ENCODE data around the gene ZNF652.
A peak's percentile ranks its signal among the peaks of the same experiment; 100 is the strongest.
"Not testable (repeated sequence)": the region's sequence is repeated elsewhere in the genome, so short reads cannot be mapped to it uniquely, and the experiment has no call there.

ZNF652 gene

DNA sequence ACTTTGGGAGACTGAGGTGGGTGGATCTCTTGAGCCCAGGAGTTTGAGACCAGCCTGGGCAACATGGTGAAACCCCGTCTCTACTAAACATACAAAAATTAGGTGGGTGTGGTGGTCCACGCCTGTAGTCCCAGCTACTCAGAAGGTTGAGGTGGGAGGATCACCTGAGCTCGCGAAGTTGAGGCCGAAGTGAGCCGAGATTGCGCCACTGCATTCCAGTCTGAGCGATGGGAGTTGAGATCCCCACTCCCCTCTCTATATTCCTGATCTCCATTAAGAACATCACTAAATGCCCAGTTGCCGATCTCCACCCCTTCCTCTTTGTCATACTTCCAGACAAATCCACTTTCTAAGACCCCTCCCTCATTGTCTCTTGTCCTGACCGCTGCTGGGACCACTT, 24.3 kb upstream of the ZNF652 start:
- DNase-seq (ENCODE audit: low read depth): no peak

DNA sequence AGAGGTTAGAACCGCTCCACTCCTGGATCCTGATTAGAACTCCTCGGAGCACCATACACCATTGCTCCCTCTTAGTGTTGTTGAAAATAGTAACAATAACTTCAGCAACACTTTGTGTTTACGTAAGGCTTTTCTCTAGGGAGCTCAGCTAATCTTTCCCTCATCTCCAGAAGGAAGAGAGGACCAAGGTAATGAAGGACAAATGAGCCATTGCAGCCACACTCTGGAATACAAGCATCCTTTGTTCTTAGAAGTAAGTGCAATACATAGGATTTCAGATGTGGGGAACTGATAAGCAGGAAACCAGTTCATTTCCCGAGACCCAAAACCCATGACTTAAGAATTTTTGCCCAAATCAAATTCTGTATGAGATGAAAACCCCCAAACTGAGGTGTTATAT, 22.9 kb upstream of the ZNF652 start:
- DNase-seq (ENCODE audit: low read depth): no peak

DNA sequence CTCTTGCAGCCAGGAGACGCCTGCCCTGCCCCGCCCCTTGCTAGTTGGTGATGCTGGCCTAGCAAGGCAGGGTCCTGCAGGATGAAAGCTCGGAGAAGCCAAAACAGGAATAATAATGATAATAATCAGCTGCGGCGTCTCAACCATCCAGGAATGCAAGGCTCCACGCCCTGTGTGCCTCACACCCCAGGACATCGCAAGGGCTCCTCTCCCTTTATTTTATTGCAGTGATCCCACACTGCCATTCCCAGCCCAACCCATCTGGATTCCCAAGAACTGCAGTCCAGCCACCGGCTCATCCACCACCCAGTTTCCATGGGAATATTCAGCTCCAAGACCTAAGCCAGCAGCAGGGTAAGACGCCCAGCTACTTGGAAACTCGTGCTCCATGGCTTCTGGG, 21.0 kb upstream of the ZNF652 start:
- DNase-seq (ENCODE audit: low read depth): no peak

DNA sequence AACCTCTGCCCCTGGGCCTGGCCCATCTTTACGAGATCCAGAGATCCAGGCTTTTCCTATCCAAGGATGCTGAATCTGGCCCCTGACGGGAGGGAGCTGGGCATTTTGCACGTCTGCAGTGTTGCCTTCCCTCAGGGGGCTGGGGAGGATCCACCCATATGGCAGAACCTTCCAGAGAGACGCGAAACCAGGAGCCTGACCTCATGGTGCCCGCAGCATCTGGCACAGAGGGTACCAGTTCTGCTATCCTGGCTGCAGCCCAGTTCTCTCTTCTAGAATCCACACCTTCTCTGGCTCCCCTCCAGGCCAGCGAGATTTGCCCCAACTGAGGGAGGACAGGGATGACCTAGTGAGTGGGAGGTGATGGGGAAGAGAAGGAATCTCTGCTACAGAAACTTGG, 20.5 kb upstream of the ZNF652 start:
- DNase-seq (ENCODE audit: low read depth): no peak

DNA sequence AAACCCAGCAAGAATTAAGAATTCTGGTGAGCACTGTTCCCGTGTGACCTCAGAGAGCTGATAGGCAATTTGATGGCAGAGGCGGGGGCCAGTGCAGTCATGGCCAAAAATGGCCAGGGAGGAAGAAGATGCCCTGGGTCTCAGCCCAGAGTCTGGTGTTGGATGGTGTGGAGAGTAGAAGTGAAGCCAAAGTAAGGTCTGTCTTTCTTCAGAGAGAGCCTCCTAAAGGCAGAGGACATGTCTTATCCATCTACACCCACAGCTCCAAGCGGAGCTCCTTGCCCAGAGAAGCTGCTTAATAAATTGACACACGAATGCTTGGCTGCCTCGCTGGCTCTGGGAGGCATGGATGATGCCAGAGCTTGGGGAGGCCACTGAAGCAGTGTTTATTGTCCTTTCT, 19.7 kb upstream of the ZNF652 start:
- DNase-seq (ENCODE audit: low read depth): no peak

DNA sequence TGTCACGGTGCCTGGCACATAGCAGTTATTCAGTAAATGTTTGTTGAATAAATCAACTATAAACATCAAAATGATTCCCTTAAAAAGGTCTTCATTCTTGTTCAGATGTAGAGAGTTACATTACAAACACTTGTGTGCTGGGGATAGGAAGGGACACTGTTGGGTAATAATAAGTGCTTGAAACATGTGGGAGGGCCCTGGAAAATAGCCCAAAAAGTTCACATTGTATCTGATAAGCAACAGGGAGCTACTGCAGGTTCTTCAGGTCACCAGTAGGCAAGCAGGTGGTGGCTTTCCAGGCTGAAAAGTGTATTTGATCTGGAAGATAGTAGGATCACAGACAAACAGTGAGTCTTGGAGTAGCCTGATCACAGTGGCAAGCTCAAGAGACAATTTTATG, 19.0 kb upstream of the ZNF652 start:
- peak; percentile 21 for DNase-seq (ENCODE audit: low read depth)

DNA sequence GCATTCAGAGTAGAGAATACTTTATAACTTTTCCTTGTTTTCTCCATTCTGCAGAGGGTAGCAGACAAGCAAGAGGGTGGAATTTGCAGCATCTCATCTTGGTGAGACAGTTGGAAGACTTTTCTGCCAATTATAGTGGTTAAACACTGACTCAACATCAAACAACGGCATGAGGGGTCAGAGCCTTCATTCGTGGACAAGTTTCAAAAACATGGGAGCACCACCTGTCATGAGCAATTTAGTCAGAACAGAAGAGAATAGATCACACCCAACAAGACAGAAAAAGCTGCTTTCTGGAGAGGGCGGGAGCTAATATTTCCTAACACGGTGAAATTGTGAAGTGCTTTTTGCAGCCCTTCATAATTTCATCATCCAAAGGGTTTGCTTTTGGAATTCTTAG, 17.9 kb upstream of the ZNF652 start:
- no peak for DNase-seq (ENCODE audit: low read depth)

DNA sequence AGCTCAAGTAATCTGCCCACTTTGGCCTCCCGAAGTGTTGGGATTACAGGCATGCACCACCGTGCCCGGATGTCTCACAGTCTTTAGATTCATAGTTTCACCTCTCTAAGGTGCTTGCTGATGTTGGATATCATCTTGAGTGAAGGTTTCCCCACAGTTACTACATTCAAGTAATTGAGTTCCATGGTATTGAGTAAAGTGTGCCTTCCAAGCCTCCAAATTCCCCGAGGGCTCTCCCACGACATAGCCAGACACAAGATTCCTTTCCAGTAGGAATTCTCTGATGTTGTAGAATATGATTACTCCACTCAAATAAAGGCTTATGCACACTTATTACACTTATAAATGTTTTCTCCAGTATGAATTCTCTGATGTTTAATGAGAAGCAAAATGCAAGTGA, 16.3 kb upstream of the ZNF652 start:
- no peak for DNase-seq (ENCODE audit: low read depth)

DNA sequence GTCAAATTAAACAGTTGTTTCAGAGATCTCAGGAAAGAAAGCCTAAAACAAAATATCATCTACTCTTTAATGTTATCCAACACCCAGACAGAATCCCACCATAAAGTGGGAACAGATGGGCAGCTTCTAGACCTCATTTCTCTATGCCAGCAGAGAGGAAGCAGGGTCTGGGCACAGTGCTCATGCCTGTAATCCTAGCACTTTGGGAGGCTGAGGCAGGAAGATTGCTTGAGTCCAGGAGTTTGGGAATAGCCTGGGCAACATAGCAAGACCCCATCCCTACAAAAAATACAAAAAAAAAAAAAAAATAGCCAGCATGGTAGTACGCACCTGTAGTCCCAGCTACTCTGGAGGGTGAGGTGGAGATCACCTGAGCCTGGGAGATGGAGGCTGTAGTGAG, 13.5 kb upstream of the ZNF652 start:
- no peak for DNase-seq (ENCODE audit: low read depth)

DNA sequence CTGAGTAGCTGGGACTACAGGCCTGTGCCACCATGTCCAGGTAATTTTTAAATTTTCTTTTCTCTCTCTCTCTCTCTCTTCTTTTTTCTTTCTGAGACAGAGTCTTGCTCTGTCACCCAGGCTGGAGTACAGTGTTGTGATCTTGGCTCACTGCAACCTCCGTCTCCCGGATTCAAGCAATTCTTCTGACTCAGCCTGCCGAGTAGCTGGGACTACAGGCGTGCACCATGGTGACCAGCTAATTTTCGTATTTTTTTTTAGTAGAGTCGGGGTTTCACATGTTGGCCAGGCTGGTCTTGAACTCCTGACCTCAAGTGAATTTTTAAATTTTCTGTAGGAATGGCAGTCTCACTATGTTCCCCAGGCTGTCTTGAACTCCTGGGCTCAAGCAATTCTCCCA, 11.1 kb upstream of the ZNF652 start:
- DNase-seq (ENCODE audit: low read depth): no peak

DNA sequence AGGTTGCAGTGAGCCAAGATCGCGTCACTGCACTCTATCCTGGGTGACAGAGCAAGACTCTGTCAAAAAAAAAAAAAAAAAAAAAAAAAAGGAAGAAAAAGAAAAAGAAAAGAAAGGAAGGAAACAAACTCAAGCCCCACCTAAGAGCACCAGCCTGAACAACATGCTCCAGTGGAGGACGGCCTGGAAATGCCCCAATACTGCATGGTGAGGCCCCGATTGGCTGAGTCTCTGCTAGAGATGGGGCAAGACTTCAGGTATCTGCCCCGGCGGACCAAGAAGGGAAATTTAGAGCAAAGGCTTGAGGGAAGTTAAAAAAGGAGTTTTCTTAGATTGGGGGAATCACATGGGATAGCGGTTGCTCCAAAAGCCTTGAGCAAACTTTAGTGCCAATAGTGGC, 10.4 kb upstream of the ZNF652 start:
- no peak for DNase-seq (ENCODE audit: low read depth)

DNA sequence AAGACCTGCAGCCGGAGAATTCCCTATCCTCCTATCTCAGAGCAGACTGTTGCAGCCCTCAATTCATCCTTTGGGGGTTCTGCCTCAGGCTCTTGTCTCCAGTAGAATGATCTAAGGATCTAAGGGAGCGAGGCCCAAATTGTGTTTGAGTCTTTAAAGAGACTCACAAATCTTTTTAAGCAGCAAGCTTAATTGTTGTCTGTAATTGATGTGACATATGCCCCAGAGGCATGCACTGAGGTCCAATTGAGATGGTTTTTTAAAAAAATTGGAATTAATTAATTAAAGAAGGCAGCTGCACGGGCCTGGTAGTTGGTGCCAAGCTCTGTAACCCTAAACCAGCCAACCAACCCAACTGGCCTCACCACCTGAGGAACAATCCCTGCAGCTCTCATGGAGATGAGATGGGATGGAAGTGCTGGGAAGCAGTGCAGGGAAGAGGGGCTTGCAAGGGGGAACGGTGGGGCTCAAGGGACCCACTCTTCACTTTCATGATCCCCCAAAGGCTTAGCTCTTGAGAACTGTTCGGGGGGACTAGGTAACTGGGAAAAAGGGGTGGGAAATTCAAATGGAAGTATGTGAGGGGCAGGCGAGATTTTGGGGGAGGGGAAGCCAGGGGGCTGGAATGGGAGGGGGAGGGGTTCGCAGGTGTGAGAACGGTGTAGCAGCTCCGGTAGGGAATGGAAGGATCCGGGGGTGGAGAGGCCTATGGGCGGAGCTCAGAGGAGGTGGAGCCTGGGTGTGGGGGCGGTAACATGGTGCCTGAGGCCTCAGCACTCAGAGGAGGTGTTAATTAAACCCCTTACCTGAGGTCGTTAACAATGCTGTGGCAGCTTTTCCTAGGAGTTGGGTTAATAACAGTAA, 9.2 kb upstream of the ZNF652 start:
- DNase-seq (ENCODE audit: low read depth): no peak

DNA sequence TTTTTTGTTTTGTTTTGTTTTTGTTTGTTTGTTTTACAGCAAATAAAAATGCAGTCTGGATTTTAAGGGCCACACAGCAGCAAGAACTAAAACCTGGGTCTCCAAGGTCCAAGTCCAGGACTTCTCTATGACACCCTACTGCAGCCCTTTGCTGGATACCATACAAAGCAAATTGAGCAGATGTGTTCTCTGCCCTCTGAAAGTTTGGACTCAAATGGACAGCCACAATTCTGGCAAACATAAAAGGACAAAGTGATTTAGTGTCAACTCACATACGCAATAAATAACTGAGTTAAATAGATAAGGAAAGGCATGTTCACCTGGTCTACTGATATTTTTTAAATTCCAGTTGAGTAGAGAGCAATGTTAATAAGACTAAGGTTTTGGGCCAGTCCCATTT, 7.7 kb upstream of the ZNF652 start:
- no peak for DNase-seq (ENCODE audit: low read depth)

DNA sequence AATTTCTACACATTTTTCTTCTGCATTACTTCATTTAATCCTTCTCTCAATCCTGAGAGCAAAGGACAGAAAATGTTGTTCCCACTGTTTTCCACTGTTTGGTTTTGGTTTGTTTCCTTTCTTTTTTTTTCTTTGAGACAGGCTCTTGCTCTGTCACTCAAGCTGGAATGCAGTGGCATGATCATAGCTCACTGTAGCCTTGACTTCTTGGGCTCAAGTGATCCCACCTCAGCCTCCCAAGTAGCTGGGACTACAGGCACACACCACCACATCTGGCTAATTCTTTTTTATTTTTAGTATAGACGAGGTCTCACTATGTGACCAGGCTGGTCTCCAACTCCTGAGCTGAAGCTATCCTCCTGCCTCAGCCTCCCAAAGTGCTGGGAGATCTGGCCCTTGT, 7.0 kb upstream of the ZNF652 start:
- no peak for DNase-seq (ENCODE audit: low read depth)

DNA sequence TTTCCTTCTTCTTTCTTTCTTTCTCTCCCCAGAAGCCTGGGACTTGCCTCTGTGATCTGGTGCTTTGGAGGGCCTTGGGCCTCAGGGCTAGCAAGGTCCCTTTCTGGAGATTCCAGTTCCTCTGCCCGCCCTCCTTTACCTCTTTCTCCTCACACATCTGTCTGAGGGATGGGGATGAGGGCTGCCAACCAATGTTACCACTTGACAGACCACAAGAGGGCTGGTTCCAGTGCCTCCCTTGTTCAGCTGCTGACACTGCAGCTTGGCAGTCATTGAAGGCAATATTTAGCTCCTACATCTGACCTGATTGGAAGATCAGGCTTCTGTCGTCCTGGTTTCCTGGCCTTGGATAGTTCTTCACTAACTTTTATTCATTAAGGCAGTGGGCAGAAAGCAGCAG, 3.6 kb upstream of the ZNF652 start:
- DNase-seq (ENCODE audit: low read depth): no peak

DNA sequence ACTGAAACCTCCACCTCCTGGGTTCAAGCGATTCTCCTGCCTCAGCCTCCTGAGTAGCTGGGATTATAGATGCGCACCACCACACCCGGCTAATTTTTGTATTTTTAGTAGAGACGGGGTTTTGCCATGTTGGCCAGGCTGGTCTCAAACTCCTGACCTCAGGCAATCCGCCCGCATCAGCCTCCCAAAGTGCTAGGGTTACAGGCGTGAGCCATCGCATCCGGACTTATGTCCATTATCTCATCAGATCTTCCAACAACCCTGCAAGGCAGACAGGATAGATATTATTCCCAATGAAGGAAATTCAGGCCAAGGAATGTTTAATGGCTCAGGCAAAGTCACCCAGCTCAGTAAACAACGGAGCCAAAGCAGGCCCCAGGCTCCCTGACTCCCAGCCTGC, 3.1 kb upstream of the ZNF652 start:
- DNase-seq (ENCODE audit: low read depth): not testable (repeated sequence)

DNA sequence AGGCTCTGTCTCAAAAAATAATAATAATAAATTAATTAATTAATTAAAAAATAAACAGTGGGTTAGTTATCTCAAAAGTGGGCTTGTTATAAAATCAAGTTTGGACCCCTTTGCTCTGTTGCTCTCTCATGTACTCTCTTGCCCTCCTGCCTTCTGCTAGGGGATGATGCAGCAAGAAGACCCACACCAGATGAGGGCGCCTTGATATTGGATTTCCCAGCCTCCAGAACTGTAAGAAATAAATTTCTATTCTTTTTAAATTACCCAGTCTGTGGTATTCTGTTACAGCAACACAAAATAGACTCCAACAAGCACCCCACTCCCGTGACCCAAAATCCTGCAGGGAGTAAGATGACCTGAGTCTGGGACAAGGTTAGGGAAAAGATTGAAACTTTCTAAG, 2.1 kb upstream of the ZNF652 start:
- no peak for DNase-seq (ENCODE audit: low read depth)

DNA sequence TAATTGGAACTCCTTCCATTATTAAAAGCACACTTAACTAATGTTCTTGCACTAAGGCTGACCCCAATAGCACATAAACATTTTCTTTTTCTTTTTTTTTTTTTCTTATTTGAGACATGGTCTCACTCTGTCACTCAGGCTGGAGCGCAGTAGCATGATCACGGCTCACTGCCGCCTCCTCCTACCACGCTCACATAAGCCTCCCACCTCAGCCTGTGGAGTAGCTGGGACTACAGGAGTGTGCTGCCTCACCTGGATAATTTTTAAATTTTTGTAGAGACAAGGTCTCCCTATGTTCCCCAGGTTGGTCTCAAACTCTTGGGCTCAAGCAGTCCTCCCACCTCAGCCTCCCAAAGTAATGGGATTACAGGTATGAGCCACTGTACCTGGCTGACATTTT, 1.2 kb upstream of the ZNF652 start:
- no peak for DNase-seq (ENCODE audit: low read depth)

DNA sequence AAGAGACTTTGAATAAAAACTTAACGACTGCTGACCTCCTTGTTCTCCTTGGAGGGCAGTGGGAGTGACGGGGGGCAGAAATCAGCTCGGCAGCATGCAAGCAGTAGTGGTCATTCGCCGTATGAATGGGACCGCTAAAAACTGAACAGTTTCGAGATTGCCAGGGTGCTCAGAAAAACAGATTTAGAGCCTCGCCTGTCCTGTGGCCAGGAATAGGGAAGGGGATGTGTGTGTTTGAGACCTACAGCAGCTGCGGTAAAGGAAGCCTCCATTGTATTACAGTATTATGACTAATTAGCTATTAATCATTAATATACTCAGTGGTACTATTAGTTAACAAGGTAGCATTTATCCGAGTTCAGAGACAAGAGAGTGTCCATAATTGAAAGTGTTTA, 670 bp upstream of the ZNF652 start:
- no peak for DNase-seq (ENCODE audit: low read depth)

DNA sequence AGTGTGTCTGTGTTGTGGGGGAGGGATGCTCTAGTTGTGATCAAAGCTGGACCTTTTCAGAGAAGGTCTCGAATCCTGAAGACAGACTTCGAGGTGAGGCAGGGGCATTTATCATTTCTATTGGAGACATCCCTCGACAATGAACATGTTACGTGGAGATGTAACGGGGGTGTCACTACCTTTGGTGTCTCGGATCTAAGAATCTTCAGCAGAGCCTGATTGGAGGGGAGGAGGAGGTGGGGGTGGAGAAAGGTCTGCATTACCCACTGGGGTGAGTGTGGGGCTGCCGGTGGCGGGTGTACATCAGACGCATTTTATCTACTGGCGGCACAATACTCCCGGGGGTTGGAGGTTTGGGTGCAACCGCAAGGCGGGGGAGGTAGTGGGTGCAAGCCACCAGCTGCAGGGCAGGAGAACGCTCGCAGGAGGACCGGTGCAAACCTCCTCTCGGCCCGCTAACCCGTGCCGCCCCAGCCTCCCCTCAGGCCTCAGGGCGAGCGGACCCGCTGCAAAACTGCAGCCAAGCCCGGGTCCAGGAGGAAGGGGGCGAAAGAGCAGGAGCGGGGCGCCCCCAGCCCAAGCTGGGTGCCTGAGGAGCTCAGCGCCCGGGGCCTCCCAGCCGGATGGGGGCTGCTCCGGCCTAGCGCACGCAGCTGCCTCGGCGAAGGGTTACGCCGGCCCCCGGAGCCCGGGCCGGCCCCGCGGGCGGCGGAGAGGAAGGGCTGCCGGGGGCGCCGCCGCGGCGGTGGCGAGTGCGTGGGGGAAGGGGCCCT, 735 bp downstream of the ZNF652 start:
- DNase-seq (ENCODE audit: low read depth): peak; percentile 48

DNA sequence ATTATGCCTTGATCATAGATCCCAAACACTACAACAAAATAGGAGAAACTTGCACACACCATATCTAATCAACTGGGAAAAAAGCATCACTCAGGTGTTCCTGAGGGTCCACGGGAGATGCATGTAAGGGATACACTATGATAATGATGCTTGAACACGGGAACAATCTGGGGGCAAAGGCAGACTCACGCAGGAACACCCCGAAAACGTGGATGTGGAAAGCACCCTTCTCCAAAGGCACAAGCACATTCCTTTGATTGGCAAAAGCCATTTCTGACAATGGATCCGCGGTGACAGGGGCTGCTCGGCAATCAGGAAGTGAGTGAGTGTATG, 1.3 kb downstream of the ZNF652 start:
- no peak for DNase-seq (ENCODE audit: low read depth)

DNA sequence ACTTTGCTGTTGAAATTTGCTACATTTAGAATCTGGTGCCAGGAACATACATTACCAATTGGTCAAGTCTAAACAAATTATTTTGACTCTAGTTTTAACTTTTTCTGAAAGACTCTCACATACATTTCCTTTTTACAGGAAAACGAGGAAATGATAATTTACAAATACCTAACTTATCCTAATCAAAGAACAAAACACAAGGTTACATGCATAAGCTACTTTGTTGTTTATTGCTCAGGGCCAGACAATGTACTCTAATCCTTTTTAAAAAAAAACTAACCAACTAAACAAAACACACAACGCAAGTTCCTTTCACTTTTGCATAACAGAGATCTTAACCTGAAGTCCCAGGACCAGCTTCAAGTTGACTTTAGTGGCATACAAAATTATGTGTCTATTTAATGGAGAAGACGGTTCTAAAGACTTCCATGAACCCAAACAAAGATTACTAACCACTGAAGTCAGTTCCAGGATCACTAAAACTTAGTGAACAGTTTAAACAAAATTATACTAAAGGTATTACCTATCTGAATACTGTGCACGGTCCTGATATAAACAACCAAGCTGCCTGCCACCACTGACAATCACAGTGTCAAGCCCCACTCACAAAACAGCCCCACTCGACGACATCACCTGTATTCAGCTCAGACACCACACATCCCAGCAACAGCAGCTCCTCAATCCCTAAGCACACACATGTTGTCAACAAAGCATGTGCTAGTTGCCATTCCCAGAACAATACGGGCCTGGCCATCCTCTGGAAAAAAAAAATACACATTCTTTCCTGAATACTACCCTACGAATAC, 1.9 kb downstream of the ZNF652 start:
- no peak for DNase-seq (ENCODE audit: low read depth)

DNA sequence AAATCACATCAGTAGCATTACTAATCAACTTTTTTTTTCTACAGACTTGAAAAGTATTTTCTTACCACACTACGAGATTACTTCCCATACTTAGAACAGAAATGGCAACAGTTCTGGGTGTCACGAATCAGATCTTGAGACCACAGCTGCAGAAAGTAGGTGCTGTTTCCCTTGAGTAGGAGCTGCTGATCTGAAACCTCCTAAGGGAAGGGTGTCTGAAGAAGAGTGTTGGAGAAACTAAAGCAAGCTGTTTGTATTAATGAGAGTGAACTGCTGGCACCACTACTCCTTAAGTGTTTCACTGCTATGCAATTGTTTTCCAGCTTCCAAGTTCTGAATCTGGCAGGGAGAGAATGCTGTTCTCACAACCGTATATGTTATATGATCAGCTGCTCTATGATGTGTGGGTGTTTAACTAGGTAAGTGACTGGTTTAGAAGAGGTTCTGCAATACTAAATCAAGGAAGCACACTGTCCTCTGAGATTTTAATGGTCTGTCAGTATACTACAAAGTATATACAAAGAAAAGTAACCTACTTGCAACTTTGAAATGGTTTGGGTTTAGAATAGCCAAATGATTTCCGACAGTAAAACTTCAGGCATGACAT, 3.3 kb downstream of the ZNF652 start:
- no peak for DNase-seq (ENCODE audit: low read depth)
